ENCODE results near the gene ZNF138. TPM values are rescaled to one million over a fixed set of nuclear protein-coding genes. Genes with fewer than 3 reads are reported as not detected.

The ZNF138 gene
- total and polyA plus RNA-seq, 10 of the 15 experiments (the other 5 are each of a cell fraction or from before 2014, with no cell fraction given) = 5.9 to 14.9 (median 12.4) TPM

GRCh38 chr7:64849924-64850499 lies 55.8 kb downstream of the ZNF138 start:
- Histone ChIP-seq H3K4me3 (no peak overlapping the region), H3K36me3 (ENCODE audit: control insufficient read depth in 2 of 2, insufficient read depth in 2 of 2, low read length in 1 of 2) (no peaks in the 10 kb centered on the region), H3K27me3 (replicated peaks in 1 of 2; ENCODE audit: control insufficient read depth in 2 of 2, insufficient read depth in 2 of 2, low read length in 1 of 2) (no peaks in the 10 kb centered on the region), H3K9ac (ENCODE audit: control insufficient read depth, insufficient read depth, low read length) (no peak overlapping the region), H3K4me1 (ENCODE audit: control insufficient read depth, insufficient read depth, low read length) (no peaks in the 10 kb centered on the region), H3K9me3 (replicated peaks; ENCODE audit: control insufficient read depth, insufficient read depth, low read length) (no peaks in the 10 kb centered on the region; the same call in 2 of the 3 replicates), H3K27ac (ENCODE audit: control insufficient read depth, insufficient read depth) (no peak overlapping the region), H4K20me1 (ENCODE audit: control insufficient read depth, insufficient read depth) (no peaks in the 10 kb centered on the region), H3K79me2 (ENCODE audit: control insufficient read depth, insufficient read depth, low read length) (no peaks in the 10 kb centered on the region), H2AFZ (ENCODE audit: control insufficient read depth, low read depth, low read length) (no peak overlapping the region), H3K4me2 (ENCODE audit: control insufficient read depth, insufficient read depth) (no peak overlapping the region)
- FAIRE-seq = no peak
- ChIA-PET RAD21 (ENCODE audit: unreplicated experiment) (no interaction called here), POLR2A (interaction anchor here (1.1 kb wide), 1 partner anchor 163 kb away, joined by 5 read pairs; no protein-coding TSS in a partner anchor), SMC1A (ENCODE audit: uncharacterized antibody, unreplicated experiment) (interaction anchor here (0.6 to 0.8 kb wide), 2 partner anchors 10 to 42 kb away, joined by 3 read pairs; no protein-coding TSS in a partner anchor), CTCF (no interaction called here)
- in situ Hi-C loops (cut with MboI) = no loop called here
- TF ChIP-seq CREB1 (IDR thresholded peaks at IDR 0.05; ENCODE audit: low read depth) (no peak), ZNF592 (IDR thresholded peaks at IDR 0.05) (no peak), BHLHE40 (IDR thresholded peaks at IDR 0.05; ENCODE audit: borderline replicate concordance in 1 of 2, low read depth in 2 of 2, low read length in 1 of 2) (no peak), EGR1 (IDR thresholded peaks at IDR 0.05; ENCODE audit: borderline replicate concordance in 1 of 2, low read depth in 2 of 2, low read length in 2 of 2) (no peak)
- no peak for DNase-seq (ENCODE audit: low read depth, low spot score)
- 44% methylated on average over 7 of the region's 7 CpGs for whole genome bisulfite sequencing (ENCODE audit: insufficient coverage, insufficient replicate concordance, low lambda C conversion rate, missing lambda C conversion rate)
- ATAC-seq = no peak
- intact Hi-C loops (cut with micrococcal nuclease; ENCODE audit: unreplicated experiment) = no loop called here
- no TSS peak for BruUV-seq (replicated peaks)
